ENCODE data around the gene PCNX2. TPM values are rescaled to one million over a fixed set of nuclear protein-coding genes. Genes with fewer than 3 reads are reported as not detected.

The PCNX2 gene
- total RNA-seq, 1 experiment from 2014 or later, result 0.07 TPM

DNA sequence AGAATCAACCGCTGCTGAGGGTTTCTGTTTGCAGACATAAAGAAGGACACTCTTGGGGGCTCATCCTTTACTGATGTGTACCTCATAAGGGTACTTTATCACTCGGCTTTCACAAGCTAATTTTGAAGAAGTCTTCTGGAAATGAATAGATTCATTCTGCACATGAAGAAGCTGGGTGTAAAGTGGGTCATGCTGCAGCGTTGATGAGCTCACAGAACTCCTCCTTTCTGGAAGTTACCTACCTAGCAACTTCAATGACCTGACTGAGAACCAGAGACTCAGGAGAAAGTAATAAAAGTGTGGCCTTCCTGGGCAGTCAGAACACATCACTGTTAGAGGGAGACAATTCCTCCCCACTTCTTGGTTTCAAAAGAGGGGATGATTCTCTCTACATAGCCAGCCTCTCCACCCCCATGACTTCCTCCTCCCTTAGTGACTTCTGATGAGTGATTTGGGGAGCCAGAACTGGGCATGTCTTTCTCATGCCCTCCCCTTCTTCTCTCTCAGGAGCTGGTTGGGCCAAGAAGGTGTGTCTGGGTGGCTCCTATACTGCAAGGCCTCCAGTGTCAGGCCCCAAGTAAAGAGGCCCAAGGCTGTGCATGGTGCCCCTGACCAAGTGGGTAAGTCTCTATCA, 27.0 kb downstream of the PCNX2 start:
- no peak for DNase-seq (ENCODE audit: low spot score)
- in situ Hi-C loops (cut with HindIII; ENCODE audit: low sequenced_read_pairs), result no loop called here

DNA sequence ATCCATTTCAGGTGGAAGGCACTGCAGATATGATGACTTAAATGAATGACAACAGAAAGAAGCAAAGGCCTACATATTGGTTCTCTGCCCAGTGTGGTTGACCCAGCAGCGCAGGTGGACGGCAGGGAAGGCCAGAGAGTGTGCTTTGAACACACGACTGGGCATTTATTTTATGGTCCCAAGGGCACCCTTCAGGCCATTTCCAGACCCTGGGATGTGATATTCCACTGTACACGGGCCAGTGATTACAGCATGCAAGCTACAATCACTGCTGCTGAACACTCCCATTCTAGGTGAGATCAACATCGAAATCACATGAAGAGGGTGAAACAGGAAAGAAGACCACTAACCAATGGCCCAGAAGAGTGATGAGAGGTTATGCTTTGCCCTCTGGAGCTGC, 33.8 kb downstream of the PCNX2 start:
- in situ Hi-C loops (cut with HindIII; ENCODE audit: low sequenced_read_pairs), result no loop called here
- no peak for DNase-seq (ENCODE audit: low spot score)

DNA sequence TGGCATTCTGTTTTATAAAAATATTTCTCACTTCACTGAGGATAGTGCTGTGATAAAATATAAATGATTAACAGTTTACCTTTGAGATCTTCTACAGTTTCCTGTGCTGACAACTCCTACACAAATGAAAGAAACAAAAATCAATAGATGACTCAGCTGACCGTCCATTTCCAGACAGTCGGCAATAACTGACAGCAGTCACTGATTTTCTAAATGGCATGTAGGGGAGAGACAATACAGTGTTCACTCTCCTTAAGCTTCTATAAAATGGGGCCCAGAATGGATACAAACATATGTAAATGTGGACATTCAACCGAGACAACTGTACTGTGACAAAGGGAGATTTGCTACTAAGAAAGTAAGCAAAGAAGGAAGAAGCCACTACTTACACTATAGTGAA, 34.3 kb downstream of the PCNX2 start:
- in situ Hi-C loops (cut with HindIII; ENCODE audit: low sequenced_read_pairs), result no loop called here
- no peak for DNase-seq (ENCODE audit: low spot score)

DNA sequence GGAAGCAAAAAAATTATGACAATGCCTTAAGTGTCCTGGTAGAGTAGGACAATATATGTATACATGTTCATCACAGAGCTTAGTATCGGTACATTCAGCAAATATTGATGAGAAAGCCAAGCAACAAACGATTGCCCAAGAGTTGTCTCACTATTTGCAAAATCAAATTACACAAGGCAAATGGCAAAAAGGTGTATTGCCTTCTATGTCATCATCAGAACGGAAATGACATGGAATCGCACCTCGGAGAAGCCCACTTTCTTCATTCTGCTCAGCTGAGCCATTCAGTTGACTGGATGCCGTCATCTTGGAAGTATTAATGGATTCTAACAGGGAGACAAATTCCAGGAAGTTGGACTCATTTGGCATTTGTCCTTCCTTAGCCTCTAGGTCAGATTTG, 37.7 kb downstream of the PCNX2 start:
- in situ Hi-C loops (cut with HindIII; ENCODE audit: low sequenced_read_pairs), result no loop called here
- no peak for DNase-seq (ENCODE audit: low spot score)

DNA sequence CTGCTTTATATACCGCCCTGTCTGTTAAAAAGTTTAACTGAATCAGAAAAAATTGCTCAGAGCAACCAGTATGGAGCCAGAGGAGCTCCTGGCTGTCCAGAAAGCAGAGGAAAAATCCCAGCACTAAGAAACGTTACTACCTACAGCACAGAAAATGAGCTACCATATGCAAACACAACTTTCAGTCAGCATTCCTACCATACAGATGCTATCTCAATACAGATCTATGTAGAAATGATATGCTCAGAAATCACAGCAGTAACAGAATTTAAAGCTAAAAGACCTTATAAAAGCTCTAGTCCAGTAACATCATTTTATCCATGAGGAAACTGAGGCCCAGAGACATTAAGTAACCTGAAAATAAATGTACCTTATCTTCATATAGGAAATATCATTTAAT, 38.7 kb downstream of the PCNX2 start:
- in situ Hi-C loops (cut with HindIII; ENCODE audit: low sequenced_read_pairs), result no loop called here
- no peak for DNase-seq (ENCODE audit: low spot score)

DNA sequence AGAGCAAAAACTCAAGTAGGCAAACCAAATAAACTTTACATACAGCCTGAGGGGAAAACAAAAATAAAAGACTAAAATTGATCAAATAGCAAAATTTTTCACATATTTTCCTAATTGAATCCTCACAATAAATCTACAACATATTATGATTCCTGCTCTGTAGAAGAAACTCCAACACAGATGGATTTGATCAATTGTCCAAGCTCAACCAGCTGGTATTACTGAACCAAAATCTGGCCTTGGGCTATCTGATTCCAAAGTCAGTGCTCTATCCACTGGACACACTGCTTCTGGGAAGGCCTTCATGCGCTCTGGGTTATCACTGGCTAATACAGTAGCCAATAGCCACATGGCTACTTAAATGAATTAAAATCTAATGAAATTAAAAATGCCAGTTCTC, 39.3 kb downstream of the PCNX2 start:
- no peak for DNase-seq (ENCODE audit: low spot score)
- in situ Hi-C loops (cut with HindIII; ENCODE audit: low sequenced_read_pairs), result no loop called here

DNA sequence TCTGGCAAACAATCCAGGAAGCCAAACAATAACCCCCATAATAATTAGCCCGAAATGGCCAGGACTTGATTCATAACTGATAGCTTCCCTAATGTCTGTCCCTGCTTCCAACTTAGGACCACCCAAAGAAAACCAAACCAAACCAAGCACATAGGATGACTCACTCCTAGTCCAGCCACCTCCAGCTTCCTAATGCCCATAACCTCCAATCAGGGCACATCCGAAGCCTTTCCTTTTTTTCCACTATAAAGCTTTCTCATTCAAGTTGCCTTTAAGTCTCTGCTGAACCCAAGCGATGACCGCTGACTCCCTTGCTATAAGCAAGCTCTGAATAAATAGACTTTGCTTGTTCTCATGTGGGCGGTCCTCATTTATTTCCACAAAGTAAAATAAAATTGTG, 40.4 kb downstream of the PCNX2 start:
- no peak for DNase-seq (ENCODE audit: low spot score)
- in situ Hi-C loops (cut with HindIII; ENCODE audit: low sequenced_read_pairs), result no loop called here

DNA sequence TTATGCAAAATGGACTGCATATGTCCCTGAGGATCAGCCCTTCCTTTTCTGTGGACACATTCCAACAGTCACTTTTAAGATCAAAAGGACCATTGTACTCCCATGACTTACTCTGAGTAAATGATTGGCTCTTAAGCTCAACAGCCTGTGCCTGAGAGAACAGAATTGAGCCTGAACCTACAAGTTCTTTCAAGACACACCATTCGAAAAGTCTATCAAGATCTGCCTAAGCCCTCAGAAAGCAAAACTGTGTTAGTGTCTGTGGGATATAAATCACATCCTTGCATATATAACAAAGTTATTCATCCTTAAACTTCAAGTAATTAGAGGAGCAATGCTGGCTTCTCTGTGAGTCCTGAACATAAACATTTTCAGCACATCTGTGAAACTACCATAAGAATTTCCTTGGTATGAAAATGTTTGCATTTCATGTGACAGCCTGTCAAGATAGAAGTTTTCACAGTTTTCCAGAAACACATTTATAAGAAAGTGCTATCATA, 41.6 kb downstream of the PCNX2 start:
- in situ Hi-C loops (cut with HindIII; ENCODE audit: low sequenced_read_pairs), result no loop called here
- DNase-seq (ENCODE audit: low spot score), result no peak

DNA sequence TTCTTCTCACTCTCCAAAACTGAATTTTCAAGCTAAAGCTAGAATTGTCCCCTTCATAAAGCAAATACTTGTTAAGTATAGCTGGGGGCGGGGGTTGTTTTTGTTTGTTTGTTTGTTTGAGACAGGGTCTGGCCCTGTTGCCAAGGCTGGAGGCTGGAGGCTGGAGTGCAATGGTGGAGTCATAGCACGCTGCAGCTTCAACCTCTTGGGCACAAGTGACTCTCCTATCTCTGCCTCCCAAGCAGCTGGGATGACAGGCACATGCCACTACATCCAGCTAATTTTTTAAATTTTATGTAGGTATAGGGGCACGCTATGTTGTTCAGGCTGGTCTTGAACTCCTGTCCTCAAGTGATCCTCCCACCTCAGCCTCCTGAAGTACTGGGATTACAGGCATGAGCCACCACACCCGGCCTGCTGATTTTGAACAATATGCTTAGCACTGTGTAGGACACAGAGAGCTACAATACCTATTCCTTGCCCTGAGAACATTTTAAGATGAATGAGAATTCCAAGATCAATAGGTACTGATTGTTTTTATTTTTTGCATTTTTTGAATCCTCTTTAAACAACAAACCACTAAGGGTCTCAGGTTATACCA, 42.2 kb downstream of the PCNX2 start:
- DNase-seq (ENCODE audit: low spot score), result no peak
- in situ Hi-C loops (cut with HindIII; ENCODE audit: low sequenced_read_pairs), result no loop called here

DNA sequence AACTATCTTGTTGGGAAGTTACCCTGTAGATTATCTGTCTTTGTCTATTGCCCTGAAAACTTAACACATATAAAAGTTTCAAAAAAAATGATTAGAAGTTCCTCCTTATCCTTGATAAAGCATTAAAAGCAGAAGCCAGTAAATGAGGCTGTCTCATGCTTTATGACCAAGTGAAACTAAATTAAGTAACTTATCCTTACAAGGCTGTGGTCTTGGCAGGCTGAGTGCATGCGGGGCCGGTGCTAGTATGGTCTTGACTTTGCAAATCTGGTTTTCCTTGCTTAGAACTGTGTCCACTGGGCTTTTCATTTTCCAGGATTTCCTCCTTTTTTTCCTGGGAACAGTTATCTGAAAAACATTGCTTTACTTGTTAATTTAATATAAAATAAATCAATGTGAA, 43.1 kb downstream of the PCNX2 start:
- in situ Hi-C loops (cut with HindIII; ENCODE audit: low sequenced_read_pairs), result no loop called here
- DNase-seq (ENCODE audit: low spot score), result no peak

DNA sequence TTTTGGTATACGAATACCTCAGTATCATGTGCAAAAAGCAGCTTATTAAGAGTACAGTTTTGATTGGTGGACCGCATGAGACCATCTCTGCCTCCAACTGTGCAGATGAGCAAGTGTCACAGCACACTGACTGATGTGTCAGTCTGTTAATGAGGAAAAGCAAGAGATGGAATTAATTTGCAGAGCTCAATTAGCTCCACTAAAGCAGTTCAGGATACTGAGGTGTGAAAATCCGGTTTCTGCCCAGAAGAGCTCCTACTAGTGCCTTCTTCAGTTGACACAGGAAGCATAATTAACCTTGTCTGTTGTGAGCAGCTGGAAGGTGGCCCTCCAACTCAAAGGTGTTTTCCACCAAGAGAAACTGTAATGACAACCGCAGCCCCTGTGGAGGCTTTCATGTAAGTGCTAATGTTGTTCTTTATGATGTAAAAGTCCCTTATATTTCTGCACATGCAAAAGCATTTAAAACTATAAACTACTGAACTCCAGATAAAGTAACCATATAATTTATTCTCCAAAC, 44.3 kb downstream of the PCNX2 start:
- in situ Hi-C loops (cut with HindIII; ENCODE audit: low sequenced_read_pairs), result no loop called here
- no peak for DNase-seq (ENCODE audit: low spot score)

DNA sequence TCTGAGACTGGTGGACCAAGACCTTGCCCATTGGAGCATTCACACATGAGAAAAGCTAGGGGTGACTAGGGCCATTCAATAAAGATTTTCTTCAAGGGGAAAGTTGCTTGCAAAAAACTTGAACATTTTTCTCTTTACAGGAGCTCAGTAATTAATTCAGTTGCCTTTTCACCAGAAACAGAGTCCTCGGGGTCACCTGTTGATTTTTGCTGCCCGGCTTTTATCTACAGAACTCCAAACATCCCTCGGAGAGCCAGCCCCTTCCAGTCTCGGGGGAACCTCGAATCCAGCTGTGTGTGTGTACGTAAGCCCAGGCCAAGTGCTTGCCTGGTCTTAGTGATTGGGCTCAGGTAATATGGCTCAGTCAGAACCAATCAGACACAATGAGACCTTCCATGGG, 47.5 kb downstream of the PCNX2 start:
- in situ Hi-C loops (cut with HindIII; ENCODE audit: low sequenced_read_pairs), result no loop called here
- no peak for DNase-seq (ENCODE audit: low spot score)

DNA sequence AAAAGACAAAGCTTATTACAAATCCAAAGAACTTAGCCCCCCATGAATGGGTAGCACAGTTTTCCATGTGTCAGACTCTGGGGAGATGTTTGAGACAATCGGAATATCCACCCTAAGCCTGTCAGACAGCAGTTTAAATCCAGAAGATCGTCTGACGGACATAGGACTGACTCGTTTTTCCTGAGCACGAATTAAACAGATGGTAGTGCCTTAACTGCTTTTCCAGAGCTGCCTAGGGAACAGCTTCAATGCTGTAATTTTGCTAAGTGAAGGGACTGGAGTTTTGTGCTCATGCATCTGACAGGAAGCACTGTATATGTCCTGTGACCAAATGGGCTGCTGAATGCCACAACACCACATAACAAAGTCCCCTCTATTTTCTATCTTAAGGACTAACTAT, 48.6 kb downstream of the PCNX2 start:
- no peak for DNase-seq (ENCODE audit: low spot score)
- in situ Hi-C loops (cut with HindIII; ENCODE audit: low sequenced_read_pairs), result no loop called here

DNA sequence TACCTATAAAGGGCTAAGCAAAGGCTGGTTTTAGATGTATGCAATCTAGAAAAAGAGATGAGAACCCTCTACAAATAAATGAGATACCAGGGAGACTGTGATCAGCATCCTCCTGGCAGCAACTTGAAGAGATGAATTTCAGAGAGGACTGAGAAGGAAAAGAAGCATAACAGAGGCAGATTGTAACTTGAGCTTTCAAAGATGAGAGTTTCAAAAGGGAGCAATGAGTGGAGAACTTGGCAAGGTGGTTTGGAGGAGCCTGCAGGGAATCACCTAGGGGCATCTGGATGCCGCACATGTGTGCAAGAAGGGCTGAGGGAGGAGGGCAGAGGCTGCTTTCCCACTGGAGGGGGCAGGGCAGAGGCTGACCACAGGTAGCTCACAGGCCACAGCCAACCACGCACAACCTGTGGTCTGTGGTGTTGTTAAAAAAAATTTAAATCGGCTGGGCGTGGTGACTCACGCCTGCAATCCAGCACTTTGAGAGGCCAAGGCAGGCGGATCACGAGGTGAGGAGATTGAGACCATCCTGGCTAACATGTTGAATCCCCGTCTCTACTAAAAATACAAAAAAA, 50.2 kb downstream of the PCNX2 start:
- no peak for DNase-seq (ENCODE audit: low spot score)
- in situ Hi-C loops (cut with HindIII; ENCODE audit: low sequenced_read_pairs), result no loop called here

DNA sequence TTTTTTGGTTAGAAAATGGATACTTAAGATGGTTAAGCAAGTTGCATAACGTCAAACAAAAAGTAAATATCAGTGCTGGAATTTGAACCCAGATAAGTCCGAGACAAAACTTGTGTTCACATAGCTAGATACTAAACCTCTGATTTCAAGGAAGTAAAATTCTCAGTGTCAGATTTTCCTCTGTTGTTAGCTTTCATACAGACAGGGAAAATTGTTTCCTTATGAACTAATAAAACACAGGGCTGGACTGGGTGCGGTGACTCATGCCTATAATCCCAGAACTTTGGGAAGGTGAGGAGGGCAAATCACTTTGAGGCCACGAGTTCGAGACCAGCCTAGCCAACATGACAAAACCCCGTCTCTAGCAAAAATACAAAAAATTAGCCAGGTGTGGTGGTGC, 51.3 kb downstream of the PCNX2 start:
- no peak for DNase-seq (ENCODE audit: low spot score)
- in situ Hi-C loops (cut with HindIII; ENCODE audit: low sequenced_read_pairs), result no loop called here

DNA sequence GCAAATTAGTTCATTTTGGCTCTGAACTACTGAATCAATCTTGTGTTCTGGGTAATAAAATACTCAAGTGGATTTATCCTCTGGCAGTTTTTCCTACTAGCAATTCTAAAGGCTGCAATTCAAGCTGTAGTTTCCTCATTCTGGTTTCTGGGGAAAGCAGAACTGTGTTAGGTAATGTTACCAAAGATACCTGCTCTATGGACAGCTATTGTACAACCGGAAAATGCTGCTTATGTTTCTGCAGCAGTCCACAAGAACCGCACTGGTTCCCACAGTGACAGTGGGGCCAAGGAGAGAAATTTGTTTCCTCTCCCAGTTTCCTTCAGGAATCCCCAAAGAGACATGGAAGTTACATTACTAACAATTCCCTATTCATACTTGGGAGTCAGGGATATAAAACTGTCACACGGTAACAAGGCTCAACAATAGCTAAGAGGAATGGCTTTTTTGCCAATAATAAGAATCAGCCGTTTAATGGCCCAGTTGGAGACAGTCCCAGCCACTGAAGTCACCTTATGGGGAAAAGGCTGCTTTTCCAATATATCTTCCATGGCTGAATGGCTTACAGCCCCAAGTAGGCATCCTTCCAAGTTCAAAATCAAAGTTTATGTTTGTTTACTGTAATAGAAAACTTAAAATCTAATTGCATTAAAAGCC, 52.6 kb downstream of the PCNX2 start:
- in situ Hi-C loops (cut with HindIII; ENCODE audit: low sequenced_read_pairs), result no loop called here
- DNase-seq (ENCODE audit: low spot score), result no peak

DNA sequence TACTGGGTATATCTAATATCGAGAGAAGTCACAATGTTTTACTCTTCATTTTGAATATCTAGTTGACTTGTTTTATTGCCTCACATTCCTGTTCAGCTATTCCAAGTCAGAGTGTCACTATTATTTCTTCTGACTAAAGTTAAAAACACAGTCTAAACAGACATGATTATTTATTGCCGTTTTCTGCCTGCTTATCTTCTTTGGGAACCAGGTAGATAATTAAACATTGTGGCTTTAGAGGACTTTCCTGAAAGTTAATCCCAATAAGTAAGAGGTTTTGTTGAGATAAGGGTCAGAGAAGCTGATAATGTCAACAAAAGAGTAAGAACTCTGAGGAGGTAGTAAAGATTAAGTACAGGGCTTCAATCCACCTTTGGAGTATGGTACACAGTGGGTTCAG, 53.8 kb downstream of the PCNX2 start:
- no peak for DNase-seq (ENCODE audit: low spot score)
- in situ Hi-C loops (cut with HindIII; ENCODE audit: low sequenced_read_pairs), result no loop called here

DNA sequence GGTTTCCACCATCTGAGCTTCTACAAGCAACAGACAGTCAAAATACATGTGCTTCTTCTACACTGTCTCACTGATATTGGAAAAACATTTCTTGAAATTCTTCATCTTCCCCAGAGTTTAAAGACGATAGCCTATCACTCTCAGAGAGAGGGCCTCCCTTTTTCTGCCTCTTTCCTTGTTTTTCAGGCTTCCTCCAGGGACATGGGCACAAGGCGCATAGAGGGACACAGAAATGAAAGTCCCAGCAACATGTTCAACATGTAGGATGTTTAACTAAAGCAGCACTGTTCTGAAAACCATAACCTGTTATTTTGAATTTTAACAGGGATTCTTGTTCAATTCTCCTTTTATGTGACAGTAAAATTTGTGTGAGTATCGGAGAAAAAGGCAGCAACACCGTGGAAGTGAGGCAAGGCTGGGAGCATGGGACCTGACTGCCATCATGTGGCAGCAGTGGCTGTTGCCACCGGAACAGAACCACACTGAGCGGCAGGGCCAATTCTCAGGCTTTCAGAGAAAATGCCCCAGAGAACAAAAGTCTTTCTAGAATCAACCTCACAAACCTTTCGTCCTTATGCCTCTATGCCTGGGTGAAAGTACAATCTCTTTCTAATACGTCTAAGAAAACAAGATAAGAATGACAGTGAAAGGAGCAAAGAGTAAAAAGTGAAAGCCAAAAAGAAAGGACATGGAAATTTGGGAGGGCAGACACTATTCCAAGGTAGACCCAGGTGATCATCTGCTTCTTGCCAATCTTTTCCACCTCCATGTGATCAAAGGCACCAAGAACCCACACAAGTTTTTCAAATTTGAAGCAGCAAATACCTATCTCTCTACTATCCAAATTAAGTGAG, 54.5 kb downstream of the PCNX2 start:
- in situ Hi-C loops (cut with HindIII; ENCODE audit: low sequenced_read_pairs), result no loop called here
- DNase-seq (ENCODE audit: low spot score), result peak; percentile 69

DNA sequence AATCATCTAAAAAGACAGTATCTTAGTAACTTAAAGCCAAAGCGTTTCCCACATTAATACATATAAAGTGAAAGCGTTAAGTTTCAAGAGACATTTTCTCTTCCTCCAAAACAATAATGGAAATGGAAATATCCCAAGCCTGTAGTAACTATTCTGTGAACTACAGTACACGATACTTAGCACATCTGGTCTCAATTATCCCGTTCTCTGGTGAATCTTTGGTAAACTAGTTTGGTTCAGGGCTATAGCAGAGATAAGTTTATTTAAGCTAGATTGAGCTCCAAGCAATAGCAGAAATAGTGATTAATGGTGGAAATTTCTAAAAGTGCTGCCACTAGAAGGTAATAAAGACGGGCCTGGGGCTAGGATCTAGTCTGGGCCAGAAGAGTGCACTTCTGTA, 55.2 kb downstream of the PCNX2 start:
- in situ Hi-C loops (cut with HindIII; ENCODE audit: low sequenced_read_pairs), result no loop called here
- DNase-seq (ENCODE audit: low spot score), result no peak
